GM18861 (cell line): ENCODE measurements around the gene ODC1.
"Not testable (repeated sequence)": the region's sequence is repeated elsewhere in the genome, so short reads cannot be mapped to it uniquely, and the experiment has no call there.

Experiments used
- ATAC-seq: cut with Tn5 transposase; IDR thresholded peaks from one replicate; pipeline ENCODE4 v1.9.1; 2021; ENCODE audit not compliant: unreplicated experiment

The ODC1 gene

DNA sequence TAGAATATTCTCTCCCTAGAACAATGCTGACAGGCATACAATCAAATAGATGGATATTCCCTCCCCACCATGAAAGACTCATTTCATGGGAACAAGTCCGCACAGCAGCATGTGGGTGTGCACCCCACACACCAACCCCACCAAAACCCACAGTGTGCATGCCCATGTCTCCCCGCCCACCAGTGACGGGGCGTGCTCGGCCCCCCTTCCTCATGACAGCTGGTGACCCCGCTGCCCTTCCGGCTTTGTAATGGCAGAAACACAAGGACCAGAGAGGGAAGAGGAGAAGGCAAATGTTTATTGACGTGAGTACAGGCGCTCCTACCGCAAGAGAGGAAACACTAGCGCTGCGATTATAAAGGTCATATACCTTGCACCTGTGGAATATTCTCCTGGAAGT lies 30.8 kb upstream of the ODC1 start:
- ATAC-seq: no peak

DNA sequence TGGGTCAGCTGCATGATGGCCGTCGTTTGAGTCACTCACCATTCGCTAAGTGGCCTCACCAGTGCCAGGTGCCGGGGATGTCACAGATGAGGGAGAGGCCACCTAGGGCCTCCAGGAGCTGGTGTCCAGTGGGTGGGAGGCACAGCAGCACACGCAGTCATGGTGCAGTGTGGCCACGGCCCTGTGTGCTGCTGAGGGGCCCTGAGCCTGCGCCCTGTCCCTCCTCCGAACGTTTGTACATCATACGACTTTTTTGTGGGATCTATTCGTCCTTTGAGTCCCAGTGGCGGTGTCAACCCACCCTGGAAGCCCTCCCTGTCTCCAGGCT lies 30.1 kb upstream of the ODC1 start:
- ATAC-seq: no peak

DNA sequence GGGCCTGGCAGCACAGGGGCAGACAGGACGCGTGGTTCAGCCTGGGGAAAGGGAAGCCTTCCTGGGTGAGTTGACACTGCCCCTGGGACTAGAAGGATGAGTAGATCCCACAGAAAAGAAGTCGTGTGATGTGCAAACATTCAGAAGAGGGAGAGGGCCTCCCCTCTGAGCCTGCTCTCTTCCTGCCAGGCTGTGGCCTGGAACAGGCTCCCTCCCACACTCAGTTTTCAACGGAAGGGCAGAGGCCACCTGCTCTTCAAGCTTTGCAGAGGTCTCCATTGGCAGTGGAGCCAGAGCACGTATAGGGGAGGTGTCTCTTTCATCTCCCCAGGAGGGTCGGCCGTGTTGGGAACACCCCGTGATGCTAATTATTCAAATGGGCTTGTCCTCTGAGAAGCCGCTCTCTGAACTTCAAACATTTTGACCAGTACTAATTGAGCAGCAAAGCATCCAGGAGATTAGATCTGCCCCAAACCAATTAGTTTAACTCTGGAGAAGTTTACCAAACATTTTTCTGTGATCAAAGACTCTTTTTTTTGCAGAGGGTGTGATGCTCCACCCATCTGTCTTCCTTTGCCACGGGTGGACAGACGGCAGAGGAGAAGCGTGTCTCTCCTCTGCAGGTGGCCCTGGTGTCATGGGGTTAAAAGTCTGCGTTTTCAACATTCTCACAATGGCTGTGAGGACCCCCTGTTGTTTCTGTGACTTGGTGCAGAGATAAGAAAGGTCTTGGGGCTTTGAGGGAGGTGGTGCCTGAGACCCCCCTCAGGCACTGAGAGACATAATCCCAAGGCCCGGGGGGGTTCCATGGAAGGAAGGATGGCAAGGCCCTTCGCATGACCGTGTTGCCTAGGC lies 29.5 kb upstream of the ODC1 start:
- no peak for ATAC-seq

DNA sequence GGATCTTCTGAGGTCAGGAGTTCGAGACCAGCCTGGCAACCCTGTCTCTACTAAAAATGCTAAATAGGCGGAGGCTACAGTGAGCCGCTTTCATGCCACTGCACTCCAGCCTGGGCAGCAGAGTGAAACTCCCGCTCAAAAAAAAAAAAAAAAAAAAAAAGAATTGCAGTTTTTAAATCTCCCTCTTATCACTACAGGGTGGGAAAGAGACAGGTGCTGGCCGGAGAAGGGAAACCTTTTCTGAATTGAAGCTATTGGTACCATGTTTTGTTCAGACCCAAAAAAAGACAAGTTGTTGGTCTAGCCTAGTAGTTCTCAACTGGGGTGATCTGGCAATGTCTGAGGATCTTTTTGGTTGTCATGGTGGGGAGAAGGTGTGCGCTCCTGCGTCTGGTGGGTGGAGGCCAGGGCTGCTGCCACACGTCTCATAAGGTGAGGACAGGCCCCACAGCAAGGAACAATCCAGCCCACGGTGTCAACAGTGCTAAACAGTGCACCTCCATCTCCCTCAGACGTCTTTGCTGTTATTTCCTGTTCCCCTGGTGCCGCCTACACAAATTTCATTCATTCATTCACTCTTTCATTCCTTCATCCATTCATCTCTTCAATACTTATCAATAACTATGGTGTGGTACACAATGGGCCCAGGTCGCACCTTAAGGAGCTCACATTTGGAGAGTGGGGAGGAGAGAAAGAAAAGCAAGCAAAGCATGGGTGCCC lies 28.8 kb upstream of the ODC1 start:
- no peak for ATAC-seq

DNA sequence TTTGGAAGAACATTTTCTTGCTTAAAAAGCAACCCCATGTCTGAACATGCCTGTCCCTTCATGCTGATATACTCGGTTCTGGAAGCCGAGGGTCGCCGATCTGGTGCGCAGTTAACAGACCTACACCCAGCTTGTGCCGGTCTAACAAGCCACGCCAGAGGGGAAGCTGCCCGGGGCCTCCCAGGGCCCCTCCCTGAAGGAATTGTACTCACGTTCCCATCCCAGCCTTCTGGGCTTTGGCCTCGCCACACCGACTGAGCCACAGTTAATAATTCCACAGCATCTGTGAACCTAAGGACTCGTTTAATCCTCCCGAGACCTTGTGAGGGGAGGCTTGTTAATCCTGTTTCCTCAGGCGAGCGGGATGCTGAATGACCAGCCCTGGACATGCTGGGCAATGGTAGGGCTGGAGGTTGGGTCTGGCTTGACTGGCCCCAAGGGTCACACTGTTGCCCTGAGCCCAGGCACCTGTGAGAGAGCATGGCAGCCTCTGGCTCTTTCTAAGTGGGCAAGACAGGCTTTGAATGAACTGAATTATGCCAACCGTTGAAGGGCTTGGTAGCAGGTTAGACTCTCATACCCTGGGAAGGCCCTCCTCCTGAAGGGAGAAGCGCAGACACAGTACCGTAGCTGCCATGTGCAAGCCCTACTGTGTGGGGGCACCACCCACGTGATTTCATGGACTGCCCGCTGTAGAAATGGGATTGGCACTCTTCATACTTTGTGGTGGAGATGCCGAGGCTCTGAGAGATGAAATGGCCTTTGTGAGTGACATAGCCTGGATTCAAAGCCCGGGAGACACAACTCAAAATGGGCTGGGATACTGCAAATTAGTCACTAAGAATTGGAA lies 27.9 kb upstream of the ODC1 start:
- no peak for ATAC-seq

DNA sequence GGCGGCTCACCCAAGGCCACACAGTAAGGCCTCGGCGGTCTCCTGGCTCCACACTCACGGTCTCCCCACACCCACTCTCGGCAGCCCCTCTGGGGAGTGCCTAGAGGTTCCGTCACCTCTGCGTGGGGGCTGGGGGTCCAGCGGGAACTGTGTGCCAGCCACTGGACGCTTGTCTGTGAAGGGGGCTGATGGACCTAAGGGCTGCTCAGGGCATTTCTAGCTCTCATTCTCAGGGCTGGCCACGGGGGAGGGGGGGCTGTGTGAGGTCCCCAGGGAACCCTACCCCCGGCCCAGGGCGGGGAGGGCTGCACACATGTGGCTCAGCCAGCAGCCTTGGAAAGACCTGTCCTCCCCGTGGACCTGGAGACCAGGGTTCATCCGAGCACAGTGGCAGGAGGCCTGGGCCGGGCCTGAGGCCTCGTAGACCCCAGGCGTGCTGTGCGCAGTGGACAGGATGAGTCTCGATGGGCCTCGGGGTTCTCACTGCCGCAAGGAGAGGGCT lies 27.1 kb upstream of the ODC1 start:
- ATAC-seq: no peak

DNA sequence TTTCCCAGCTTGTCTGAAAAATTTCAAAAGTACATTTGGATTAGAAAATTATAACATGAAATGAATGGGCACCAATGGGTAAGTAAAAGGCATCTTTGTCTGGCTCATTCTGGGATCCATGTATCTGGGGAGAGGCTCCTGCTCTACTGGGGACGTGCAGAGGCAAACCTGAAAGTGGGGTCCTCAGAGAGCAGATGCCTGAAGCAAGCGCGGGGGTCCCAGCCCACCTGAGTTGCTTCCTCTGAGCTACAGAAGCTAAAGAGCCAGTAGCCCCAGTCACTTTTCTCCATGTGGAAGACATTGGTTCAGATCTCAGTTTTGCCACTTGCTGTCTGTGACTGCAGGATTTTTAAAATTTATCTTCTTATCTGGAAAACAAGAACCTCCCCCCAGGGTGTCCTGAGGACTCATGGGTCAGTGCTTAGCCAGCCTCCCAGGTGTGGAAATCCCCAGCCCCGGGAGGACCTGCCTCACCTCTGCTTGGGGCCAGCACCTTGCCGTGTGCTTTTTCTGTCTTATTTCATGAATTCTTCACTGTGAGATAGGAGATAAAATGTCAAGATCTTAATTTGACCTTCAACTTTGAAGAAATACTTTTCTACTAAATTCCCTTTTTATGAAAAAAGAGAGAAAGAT lies 25.1 kb upstream of the ODC1 start:
- ATAC-seq: no peak

DNA sequence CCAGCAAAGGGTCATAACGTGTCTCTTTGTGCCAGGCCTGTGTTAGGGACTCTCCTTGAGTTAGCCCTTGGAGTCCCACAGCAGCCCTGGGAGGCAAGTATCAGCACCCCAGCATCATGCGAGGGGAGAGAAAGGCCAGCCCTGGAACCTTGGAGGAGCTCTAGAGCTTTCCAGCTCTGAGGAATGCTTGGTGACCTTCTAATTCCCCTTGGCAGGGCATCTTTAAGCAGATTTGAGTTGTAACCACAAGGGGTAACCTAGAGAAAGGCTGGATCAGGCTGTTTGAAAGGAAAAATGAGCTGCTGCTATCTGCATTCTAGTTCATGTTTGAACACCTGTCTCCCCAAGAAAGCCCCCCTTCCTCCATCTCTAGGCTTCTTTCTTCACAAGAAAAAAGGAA lies 23.8 kb upstream of the ODC1 start:
- ATAC-seq: no peak

DNA sequence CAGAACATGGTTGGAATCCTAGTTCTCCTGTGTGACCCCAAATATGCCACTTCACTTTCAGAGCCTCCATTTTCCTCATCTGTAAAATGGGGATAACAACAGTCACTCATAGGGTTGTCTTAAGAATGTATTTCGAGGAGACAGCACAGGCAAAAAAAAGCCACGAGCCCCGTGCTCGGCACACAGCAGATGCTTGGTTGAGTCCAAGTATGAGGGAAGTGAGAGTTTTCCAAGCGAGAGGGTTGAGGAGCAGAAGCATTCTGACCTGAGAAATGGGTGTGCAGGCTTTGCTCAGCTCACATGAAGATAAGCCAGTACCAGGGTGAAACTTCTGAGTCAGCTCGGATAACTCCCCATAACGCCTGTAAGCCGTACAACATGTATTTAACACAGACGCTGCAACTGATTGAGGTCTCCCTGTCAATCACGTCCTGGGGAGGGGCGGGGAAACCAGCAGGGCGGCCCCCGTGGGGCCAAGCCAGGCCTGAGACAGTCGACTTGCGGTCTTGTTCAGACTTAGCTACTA lies 23.0 kb upstream of the ODC1 start:
- ATAC-seq: no peak

DNA sequence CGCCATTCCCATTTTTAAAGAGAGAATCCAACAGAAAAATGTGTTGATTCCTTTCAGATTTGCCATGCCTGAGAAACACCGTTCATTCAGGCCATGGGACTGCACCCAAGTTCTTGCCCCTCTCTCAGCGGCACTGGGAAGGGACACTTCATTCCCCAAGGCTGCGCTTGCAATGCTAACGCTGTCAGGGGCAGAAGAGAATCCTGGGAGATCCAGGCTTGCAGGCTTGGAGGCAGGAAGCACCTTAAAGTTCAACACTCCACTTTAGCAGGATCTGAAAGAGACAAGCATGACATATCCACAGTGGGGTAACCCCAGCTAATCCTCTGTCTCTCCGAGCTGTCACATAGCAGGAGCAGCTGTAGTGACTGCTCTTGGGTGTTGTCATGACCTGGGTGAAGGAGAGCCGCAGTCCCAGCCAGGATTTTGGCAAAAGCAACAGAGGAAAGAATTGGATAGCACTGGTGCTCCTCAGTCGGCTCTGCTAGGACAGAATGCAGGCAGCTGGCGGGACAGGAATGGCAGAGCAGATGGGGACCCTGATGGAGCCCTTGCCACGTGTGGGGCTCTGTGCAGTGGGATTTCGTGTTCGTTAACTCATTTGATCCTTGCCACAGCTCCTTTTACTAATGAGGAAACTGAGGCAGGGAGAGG lies 22.0 kb upstream of the ODC1 start:
- ATAC-seq: no peak

DNA sequence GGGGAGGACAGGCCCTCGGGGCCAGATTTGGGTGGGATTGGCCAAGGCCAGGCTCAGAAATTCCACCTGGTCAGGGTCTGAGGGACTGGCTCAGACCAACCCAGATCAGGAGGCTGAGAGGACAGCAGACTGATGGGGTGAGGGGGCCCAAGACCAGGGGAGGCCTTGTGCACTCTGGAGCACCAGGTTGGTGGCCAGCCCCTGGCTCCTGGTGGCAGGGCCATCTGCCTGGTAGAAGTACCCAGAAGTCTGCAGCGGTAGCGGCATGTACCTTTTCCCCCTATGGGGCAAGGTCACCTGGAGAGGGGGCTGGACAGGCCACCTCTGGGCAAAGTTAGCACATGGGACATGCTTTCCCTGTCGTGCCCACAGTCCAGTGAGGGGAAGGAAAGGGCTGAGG lies 21.2 kb upstream of the ODC1 start:
- ATAC-seq: no peak

DNA sequence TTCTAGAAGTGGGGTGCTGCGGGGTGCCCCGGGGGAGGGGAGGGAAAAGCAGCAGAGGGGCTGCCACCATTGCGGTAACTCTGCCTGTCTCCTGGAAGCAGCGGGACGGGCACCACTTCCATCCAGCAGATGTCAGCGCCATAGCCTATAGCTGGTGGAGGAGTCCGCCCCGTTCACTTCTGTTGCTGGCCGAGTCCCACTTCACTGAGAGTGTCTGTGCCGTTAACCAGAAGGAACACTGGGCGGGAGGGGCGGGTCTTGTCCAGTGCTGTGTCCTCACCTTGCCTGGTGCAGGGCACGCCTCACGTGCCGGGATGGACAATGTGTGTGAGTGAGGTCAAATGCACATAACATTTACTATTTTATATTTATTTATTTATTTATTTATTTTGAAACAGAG lies 19.3 kb upstream of the ODC1 start:
- no peak for ATAC-seq

DNA sequence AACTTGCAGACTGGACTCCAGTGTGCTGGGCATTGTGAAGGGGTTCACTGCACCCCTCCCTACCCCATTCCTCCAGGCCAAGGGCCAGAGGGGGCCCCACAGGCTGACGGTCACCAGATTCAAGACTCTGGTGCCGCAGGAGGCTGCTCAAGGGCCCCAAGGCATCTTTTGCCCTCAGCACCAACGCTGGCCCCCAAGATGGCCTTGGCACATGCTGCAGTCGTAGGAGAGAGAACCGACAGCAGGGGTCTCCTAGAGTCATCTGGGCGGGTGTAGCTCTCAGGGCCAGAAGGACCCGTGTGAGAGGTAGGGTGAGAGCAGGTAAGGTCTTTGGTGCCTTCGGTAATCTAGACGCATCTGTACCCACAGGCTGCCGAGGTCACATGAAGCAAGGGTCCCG lies 18.7 kb upstream of the ODC1 start:
- no peak for ATAC-seq

DNA sequence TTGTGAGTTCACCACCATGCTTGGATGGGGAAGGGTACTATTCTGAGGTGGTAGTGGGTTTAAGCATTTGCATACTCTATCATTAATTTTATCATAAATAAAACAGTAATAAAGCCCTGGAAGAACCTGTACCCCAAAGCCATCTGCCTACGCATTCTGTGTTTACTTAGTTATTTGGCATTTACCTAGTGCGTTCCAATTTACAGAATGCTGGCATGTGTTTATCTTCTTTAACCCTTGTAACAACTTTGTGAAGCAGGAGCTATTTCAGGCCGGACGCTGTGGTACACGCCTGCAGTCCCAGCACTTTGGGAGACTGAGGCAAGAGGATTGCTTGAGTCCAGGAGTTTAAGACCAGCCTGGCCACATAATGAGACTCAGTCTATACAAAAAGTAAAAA lies 17.8 kb upstream of the ODC1 start:
- no peak for ATAC-seq

DNA sequence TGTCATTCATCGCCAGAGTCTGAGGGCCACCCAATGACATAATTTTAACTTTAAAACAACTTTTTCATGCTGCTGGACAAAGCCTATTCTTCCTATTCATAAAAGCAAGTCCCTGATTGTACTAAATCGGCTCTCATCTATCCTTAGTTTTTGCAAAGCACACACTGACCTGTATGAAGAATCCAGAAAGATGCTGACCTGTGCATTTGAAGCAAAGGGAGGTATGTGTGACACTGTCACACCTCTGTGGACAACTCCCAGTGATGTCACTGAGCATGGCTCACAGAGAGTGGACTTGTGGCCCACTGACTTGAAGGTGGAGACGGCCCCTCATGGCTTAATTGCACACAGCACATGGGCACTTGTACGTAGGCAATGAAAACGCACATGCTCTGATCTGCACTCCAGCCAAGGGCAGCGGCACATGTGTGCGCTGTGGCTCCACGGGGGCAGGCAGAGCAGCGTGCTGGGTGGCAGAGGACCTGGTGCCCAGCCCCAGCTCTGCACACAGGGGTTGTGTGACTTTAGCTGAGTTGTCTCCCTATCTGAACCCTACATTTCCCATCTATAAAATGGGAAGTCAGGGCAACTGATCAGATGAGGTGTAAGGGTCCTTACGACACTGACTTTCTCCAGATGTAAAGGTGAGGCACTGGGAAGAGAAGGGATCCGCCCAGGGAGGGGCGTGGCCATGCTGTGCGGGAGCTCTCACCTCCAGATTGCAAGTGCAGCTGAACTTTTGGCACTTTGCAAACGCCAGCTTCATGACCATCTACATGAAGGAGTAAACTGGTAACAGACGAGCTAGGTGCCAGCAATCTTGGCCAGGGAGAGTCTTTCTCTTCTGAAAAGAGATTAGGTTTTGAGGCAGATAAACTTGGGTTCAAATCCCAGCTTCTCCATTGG lies 14.3 kb upstream of the ODC1 start:
- no peak for ATAC-seq

DNA sequence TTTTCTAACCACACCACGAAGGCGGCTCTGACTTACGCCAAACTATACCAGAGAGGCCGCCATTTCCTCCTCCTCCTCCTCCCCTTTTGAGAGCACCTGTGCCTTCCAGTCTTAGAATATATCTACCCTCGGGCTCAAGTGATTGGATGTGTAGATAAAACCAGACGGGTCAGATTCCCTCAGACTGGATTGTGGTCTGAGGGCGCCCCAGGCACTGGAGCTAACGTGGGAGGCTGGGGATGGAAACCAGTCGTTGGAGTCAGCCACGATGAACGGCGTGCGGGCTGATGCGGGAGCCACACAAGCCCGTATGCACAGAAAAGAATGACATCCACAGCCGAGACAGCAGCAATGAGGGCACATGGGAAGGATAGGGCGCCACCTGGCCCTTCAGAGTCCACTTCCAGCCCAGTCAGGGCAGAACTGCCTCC lies 12.3 kb upstream of the ODC1 start:
- ATAC-seq: no peak

DNA sequence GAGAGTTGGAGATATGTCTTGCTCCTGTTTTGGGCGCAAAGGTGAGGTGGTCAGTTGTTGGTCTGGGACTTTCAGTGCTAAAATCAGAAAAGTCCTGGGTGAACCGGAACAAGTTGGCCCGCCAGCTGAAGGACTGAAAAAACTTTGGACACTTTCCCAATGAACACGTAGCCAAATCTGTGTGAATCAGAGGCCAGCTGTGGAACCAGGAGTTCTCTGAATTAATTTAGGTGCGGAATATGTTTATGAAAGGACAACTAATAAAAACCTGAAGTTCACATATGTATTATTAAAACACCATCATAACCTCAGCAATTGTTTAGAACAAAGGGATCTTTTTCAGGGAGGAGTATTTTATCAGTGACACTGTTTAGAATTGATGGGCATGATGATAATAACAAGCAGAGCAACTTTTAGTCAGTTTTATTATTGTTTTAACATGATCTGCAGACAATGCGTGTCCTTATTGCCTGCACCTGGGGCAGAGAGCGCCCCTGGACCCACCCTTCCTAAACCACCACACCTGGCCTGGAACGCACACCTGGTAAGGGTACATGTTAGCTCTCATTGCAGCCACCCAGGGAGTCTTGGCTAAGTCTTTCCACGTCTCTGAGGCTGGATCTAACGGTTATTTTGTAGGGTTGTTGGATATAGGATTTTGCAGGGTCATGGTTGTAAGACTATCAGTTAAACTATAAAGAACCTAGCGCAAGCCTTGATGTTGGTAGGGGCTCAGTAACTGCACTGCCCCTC lies 9.9 kb upstream of the ODC1 start:
- no peak for ATAC-seq

DNA sequence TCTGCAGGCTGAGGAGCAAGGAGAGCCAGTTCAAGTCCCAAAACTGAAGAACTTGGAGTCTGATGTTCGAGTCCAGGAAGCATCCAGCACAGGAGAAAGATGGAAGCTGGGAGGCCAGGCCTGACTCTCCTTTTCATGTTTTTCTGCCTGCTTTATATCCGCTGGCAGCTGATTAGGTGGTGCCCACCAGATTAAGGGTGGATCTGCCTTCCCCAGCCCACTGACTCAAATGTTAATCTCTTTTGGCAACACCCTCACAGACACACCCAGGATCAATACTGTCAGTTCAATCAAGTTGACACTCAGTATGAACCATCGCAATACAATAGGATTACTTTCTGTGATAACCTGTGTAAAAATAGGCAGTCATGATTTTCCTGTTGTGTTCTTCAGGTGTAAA lies 9.1 kb upstream of the ODC1 start:
- not testable (repeated sequence) for ATAC-seq

DNA sequence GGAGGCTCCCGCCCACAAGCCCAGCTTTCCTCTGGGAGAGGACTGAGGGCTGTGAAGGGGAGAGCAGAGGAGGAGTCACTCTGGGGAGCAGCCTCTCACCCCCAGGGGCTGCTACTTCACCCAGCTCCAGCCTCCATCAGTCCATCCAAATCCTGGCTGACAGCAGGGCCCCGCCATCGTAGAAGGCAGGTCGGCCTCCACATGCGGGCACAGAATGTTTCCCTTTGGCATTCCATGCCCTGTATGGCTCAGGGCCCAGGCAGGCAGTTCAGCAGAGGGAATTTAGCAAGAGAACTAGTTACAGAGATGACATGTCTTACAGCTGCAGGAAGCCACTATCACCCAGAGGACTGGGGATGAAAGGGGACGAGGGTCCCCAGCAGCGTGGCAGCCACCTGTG lies 6.4 kb upstream of the ODC1 start:
- ATAC-seq: no peak
